Mammary epithelial cell (primary cell): ENCODE results near the gene SEMA3D.

Experiments
- CTCF ChIP-seq, 2 donors: IDR thresholded peaks in 1 of 2; conservative IDR thresholded peaks in 1 of 2; 2 replicates each; pipeline ENCODE4 v1.5.1; 2011 to 2012; ENCODE audit warnings: inconsistent platforms in 2 of 2, low read length in 2 of 2, mild to moderate bottlenecking in 2 of 2, control low read depth in 1 of 2, low read depth in 1 of 2; ENCODE audit not compliant: insufficient read depth in 1 of 2; ENCODE audit errors: extremely low read depth in 1 of 2
- EZH2 ChIP-seq: IDR thresholded peaks from 2 replicates; pipeline ENCODE4 v1.6.1; 2012; ENCODE audit warnings: low read length, inconsistent platforms, borderline replicate concordance

- no peak for TF ChIP-seq CTCF (conservative IDR thresholded peaks at IDR 0.05 in 1 of 2, IDR thresholded peaks at IDR 0.05 in 1 of 2; ENCODE audit: extremely low read depth in 1 of 2, insufficient read depth in 1 of 2, low read depth in 1 of 2, low read length in 2 of 2)
- no peak for TF ChIP-seq EZH2
These were observed 71.0 kb downstream of the SEMA3D start for GRCh38 chr7:85115862-85116261.
